ENCODE data around the gene CCDC170.

GRCh38 chr6:151548201-151548600, 54.4 kb downstream of the CCDC170 start:
- no peak for TF ChIP-seq TAF1 (conservative IDR thresholded peaks at IDR 0.05)
- TF ChIP-seq YY1 (IDR thresholded peaks at IDR 0.05) = no peak
- peak; percentile 37 for TF ChIP-seq CTCF (IDR thresholded peaks at IDR 0.05; ENCODE audit: low read depth, low read length, missing input control)
